Sigmoid colon (tissue), 3 donors: ENCODE measurements around the gene NT5DC1.

Experiments
- CTCF ChIP-seq, 4 experiments: fragments of 450-650 bp in 3 of 4; fragments of 200-600 bp in 1 of 4; IDR thresholded peaks; one replicate each; pipeline ENCODE4 v1.5.1; 2016 to 2019; ENCODE audit warnings: antibody characterized with exemption in 4 of 4, mild to moderate bottlenecking in 3 of 4, moderate library complexity in 2 of 4
- POLR2A ChIP-seq, 2 donors: fragments of 450-650 bp; IDR thresholded peaks; one replicate each; pipeline ENCODE4 v1.6.1; 2016; ENCODE audit warnings: antibody characterized with exemption in 2 of 2, mild to moderate bottlenecking in 2 of 2, moderate library complexity in 2 of 2

GRCh38 chr6:116136933-116137340 lies 36.3 kb downstream of the NT5DC1 start:
- TF ChIP-seq CTCF (IDR thresholded peaks at IDR 0.05): no peak
- no peak for TF ChIP-seq POLR2A (IDR thresholded peaks at IDR 0.05)
